Erythroblast (primary cell): ENCODE results near the gene XXYLT1.

Source experiments
- GATA1 ChIP-seq: IDR thresholded peaks from 2 replicates; pipeline ENCODE4 v1.6.1; 2011; ENCODE audit warnings: low read depth, mild to moderate bottlenecking, control low read depth, low read length, moderate library complexity
- POLR2A ChIP-seq: IDR thresholded peaks from 2 replicates; pipeline ENCODE4 v1.6.1; 2011; ENCODE audit warnings: mild to moderate bottlenecking, low read length

GRCh38 chr3:195040773-195041520 is 230.0 kb downstream of the XXYLT1 start:
- TF ChIP-seq POLR2A (no peak), GATA1 (no peak)
